Rectal smooth muscle tissue (tissue), 1 donor: ENCODE results near the gene LIN7C.
"Not testable (repeated sequence)": the region's sequence is repeated elsewhere in the genome, so short reads cannot be mapped to it uniquely, and the experiment has no call there.

Source experiments
- H3K27ac ChIP-seq: one replicate; pipeline ENCODE4 v1.7.0; 2013; ENCODE audit warnings: low read depth, low read length, inconsistent platforms
- H3K27me3 ChIP-seq: one replicate; pipeline ENCODE4 v1.7.0; 2013; ENCODE audit warnings: low read length; ENCODE audit not compliant: control insufficient read depth, insufficient read depth
- H3K36me3 ChIP-seq: one replicate; pipeline ENCODE4 v1.7.0; 2013; ENCODE audit warnings: low read length; ENCODE audit not compliant: control insufficient read depth, insufficient read depth
- H3K4me1 ChIP-seq: one replicate; pipeline ENCODE4 v1.7.0; 2013; ENCODE audit warnings: low read length; ENCODE audit not compliant: control insufficient read depth, insufficient read depth
- H3K4me3 ChIP-seq: one replicate; pipeline ENCODE4 v1.7.0; 2013; ENCODE audit warnings: low read length
- H3K9ac ChIP-seq: one replicate; pipeline ENCODE4 v1.7.0; 2013; ENCODE audit warnings: low read length

The LIN7C gene

GRCh38 chr11:27451244-27451965 is 55.2 kb downstream of the LIN7C start:
- H3K9ac ChIP-seq = no peak overlapping the region
- H3K27ac ChIP-seq = no peak overlapping the region
- no peaks in the 10 kb centered on the region for H3K4me1 ChIP-seq
- no peak overlapping the region for H3K4me3 ChIP-seq
- no peaks in the 10 kb centered on the region for H3K36me3 ChIP-seq
- no peaks in the 10 kb centered on the region for H3K27me3 ChIP-seq

- not testable (repeated sequence) for H3K9ac ChIP-seq, H3K4me3 ChIP-seq, H3K27ac ChIP-seq, H3K4me1 ChIP-seq, H3K27me3 ChIP-seq, H3K36me3 ChIP-seq
Measured at GRCh38 chr11:27448184-27448540, 58.4 kb downstream of the LIN7C start.

- Histone ChIP-seq H3K4me3 (no peak overlapping the region), H3K27me3 (no peaks in the 10 kb centered on the region), H3K27ac (no peak overlapping the region), H3K9ac (no peak overlapping the region), H3K4me1 (peaks cover 4% of the 10 kb centered on the region), H3K36me3 (no peaks in the 10 kb centered on the region)
Measured at GRCh38 chr11:27447288-27448183, 59.0 kb downstream of the LIN7C start.

GRCh38 chr11:27445625-27446024 is 60.9 kb downstream of the LIN7C start:
- no peak overlapping the region for H3K9ac ChIP-seq
- H3K4me1 ChIP-seq = peaks cover 4% of the 10 kb centered on the region
- no peak overlapping the region for H3K4me3 ChIP-seq
- H3K36me3 ChIP-seq = no peaks in the 10 kb centered on the region
- no peak overlapping the region for H3K27ac ChIP-seq
- no peaks in the 10 kb centered on the region for H3K27me3 ChIP-seq

- no peaks in the 10 kb centered on the region for H3K27me3 ChIP-seq
- peaks cover 4% of the 10 kb centered on the region for H3K4me1 ChIP-seq
- no peak overlapping the region for H3K4me3 ChIP-seq
- no peaks in the 10 kb centered on the region for H3K36me3 ChIP-seq
- H3K9ac ChIP-seq = no peak overlapping the region
- H3K27ac ChIP-seq = no peak overlapping the region
Measured at GRCh38 chr11:27444801-27445215, 61.8 kb downstream of the LIN7C start.
